Ovary (tissue), 3 donors: ENCODE results near the gene AMPH.

Experiments
- EP300 ChIP-seq: sonication (generic); formaldehyde crosslinking; IDR thresholded peaks from one replicate; pipeline ENCODE4 v1.6.1; 2017; ENCODE audit warnings: antibody characterized with exemption
- POLR2A ChIP-seq: fragments of 450-650 bp; IDR thresholded peaks from one replicate; pipeline ENCODE4 v1.6.1; 2017; ENCODE audit warnings: antibody characterized with exemption, mild to moderate bottlenecking, moderate library complexity
- TF ChIP-seq, protein P1 (sequence below), 3 donors: fragments of 450-650 bp in 2 of 3; fragments of 200-600 bp in 1 of 3; IDR thresholded peaks; one replicate each; pipeline versions ENCODE4 v1.5.1 to v1.8.0; 2016 to 2022; ENCODE audit warnings: antibody characterized with exemption in 3 of 3, mild to moderate bottlenecking in 1 of 3
- donor health status: DM: no; HTN: no; CAD: no.

DNA sequence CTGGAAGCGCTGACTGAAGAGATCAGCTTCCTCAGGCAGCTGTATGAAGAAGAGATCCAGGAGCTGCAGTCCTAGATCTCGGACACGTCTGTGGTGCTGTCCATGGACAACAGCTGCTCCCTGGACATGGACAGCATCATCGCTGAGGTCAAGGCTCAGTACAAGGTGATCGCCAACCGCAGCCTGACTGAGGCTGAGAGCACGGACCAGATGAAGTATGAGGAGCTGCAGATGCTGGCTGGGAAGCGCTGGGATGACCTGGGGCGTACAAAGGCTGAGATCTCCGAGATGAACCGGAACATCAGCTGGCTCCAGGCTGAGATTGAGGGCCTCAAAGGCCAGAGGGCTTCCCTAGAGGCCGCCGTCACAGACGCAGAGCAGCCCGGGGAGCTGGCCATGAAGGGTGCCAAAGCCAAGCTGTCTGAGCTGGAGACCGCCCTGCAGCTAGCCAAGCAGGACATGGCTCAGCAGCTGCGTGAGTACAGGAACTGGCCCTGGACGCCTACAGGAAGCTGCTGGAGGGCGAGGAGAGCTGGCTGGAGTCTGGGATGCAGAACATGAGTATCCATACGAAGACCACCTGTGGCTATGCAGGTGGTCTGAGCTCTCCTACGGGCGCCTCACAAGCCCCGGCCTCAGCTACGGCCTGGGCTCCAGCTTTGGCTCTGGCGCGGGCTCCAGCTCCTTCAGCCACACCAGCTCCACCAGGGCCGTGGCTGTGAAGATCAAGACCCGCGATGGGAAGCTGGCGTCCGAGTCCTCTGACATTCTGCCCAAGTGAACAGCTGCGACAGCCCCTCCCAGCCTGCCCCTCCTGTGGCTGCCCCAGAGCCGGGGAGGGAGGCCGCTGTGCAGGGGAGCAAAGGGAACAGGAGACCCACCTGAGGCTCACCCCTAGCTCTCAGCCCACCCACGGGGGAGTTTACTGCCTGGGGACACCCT lies 24.9 kb upstream of the AMPH start:
- TF ChIP-seq, protein P1, sequence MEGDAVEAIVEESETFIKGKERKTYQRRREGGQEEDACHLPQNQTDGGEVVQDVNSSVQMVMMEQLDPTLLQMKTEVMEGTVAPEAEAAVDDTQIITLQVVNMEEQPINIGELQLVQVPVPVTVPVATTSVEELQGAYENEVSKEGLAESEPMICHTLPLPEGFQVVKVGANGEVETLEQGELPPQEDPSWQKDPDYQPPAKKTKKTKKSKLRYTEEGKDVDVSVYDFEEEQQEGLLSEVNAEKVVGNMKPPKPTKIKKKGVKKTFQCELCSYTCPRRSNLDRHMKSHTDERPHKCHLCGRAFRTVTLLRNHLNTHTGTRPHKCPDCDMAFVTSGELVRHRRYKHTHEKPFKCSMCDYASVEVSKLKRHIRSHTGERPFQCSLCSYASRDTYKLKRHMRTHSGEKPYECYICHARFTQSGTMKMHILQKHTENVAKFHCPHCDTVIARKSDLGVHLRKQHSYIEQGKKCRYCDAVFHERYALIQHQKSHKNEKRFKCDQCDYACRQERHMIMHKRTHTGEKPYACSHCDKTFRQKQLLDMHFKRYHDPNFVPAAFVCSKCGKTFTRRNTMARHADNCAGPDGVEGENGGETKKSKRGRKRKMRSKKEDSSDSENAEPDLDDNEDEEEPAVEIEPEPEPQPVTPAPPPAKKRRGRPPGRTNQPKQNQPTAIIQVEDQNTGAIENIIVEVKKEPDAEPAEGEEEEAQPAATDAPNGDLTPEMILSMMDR (IDR thresholded peaks at IDR 0.05): no peak
- TF ChIP-seq POLR2A (no peak), EP300 (no peak)
